Measurements from ENCODE around the gene ANKDD1B. TPM values are rescaled to one million over a fixed set of nuclear protein-coding genes. Genes with fewer than 3 reads are reported as not detected.

Gene ANKDD1B
- total RNA-seq, 1 donor: 0.45 TPM

DNA sequence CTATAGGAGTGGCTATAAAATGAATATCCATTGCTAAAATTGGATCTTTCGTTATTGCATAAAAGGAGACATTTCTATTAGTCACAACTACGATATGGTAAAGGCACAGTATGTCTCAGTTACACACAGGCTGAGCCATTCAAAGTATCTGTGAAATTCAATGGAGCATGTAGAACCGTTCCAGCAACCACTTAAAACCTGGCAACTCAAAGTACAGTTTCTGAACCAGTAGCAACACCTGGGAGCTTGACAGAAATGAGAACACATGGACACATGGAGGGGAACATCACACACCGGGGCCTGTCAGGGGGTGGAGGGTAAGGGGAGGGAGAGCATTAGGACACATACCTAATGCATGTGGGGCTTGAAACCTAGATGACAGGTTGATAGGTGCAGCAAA, 90.6 kb downstream of the ANKDD1B start:
- H3K4me3 ChIP-seq (ENCODE audit: low read depth, low read length): no peak overlapping the region
- TF ChIP-seq CTCF (IDR thresholded peaks at IDR 0.05; ENCODE audit: insufficient read depth, low read length): no peak
- DNase-seq (ENCODE audit: low read depth): no peak

DNA sequence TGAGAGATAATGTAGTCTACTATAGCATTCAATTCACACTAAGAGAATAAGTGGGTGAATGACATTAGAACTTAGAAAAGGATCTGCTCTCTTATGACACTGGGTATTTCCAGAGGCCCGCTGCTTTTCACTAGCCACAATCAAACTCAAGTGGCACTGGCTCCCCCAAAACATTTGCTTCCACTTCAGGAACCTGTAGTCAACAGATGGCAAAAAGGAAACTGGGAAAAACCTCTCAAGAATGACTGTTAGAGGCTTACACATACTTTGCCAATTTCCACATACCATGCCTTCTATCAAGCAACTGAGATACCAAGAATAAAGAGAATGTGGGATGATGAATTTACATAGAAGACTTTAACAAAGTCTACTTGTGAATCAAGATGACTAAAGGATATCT, 94.8 kb downstream of the ANKDD1B start:
- TF ChIP-seq CTCF (IDR thresholded peaks at IDR 0.05; ENCODE audit: insufficient read depth, low read length): no peak
- DNase-seq (ENCODE audit: low read depth): peak; percentile 5
- no peak overlapping the region for H3K4me3 ChIP-seq (ENCODE audit: low read depth, low read length)

DNA sequence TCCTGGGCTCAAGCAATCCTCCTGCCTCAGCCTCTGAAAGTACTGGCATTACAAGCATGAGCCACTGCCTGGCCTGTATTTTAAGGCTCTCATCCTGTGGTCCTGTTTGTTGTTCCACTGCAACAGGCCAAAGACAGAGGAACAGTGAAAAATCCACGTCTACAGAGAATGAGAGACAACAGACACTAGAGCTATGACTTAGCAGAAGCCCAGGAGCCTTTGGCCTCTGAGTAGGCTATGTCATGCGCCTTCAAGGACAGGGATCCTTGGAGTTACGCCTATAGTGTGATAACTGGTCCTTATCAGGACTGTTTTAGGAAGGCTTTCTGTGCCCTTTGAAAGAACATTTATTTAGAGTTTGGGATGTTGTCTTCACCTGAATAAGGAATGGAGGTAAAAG, 95.5 kb downstream of the ANKDD1B start:
- TF ChIP-seq CTCF (IDR thresholded peaks at IDR 0.05; ENCODE audit: insufficient read depth, low read length): no peak
- no peak for DNase-seq (ENCODE audit: low read depth)
- H3K4me3 ChIP-seq (ENCODE audit: low read depth, low read length): no peak overlapping the region

DNA sequence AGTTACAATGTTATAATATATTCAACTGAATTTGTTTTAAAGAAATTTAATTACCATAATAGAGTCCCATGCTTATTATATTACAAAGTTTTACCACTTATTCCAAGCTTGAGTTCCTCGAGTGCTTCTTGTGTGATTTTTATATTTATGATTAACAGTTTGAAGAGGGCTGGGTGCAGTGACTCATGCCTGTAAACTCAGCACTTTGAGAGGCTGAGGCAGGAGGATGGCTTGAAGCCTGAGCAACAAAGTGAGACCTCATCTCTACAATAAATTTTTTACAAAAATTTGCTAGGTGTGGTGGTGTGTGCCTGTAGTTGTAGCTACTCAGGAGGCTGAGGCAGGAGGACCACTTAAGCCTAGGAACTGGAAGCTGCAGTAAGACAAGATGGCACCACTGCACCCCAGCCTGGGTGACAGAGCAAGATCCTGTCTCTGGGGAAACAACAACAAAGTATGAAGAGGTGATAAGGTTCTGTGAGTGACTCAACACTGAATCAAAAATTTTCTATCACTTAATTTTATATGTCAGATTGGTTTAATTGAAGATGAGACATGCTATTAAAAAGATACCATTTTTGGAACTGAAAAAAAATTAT, 96.8 kb downstream of the ANKDD1B start:
- TF ChIP-seq CTCF (IDR thresholded peaks at IDR 0.05; ENCODE audit: insufficient read depth, low read length): no peak
- DNase-seq (ENCODE audit: low read depth): no peak
- H3K4me3 ChIP-seq (ENCODE audit: low read depth, low read length): no peak overlapping the region

- no peak for TF ChIP-seq CTCF (IDR thresholded peaks at IDR 0.05; ENCODE audit: insufficient read depth, low read length)
- H3K4me3 ChIP-seq (ENCODE audit: low read depth, low read length): no peak overlapping the region
- no peak for DNase-seq (ENCODE audit: low read depth)
Observed at GRCh38 chr5:75710637-75711036, 99.4 kb downstream of the ANKDD1B start.

DNA sequence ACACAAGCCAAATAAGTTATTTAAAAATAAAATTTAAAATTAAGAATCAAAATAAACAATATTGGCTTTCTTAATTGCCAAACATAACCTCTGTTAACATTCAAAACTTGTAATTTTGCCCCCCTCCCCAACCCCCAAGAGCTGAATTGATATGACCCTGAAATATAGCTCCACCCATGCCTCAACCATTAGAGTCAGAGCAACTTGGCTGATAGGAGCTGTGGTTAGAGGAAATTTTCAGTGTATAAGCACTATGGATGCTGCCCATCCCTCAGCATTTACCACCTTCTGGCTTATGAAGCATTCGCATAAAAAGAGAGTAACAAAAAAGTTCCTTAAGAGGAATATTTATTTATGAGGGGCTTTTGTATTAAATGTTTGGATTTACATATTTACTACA, 99.9 kb downstream of the ANKDD1B start:
- DNase-seq (ENCODE audit: low read depth): no peak
- no peak for TF ChIP-seq CTCF (IDR thresholded peaks at IDR 0.05; ENCODE audit: insufficient read depth, low read length)
- H3K4me3 ChIP-seq (ENCODE audit: low read depth, low read length): no peak overlapping the region

DNA sequence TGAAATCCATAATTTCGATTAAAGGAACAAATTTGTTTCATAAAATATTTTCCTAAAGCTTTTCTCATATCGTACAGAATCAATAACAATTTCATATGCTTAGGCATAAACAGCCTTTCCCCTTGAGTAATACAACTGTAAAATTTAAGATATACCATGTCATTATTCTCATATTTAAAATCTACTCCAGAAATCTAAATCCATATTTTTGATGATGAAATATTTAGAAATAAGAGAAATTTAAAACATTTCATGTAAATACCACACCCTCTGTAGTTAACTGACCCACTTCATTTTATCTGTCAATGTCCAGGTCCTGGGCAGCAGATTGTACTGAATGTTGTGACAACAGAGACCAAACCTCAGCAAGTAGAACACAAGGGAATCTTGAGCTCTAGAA, 100.8 kb downstream of the ANKDD1B start:
- no peak for TF ChIP-seq CTCF (IDR thresholded peaks at IDR 0.05; ENCODE audit: insufficient read depth, low read length)
- no peak overlapping the region for H3K4me3 ChIP-seq (ENCODE audit: low read depth, low read length)

More for the DNA sequence above, 100.8 kb downstream of the ANKDD1B start:
- DNase-seq (ENCODE audit: low read depth): no peak

All from fibroblast of the aortic adventitia (primary cell).